ENCODE results near the gene COLQ.

- TF ChIP-seq CTCF (IDR thresholded peaks at IDR 0.05) (no peak), POLR2A (IDR thresholded peaks at IDR 0.05) (no peak)
Measured at GRCh38 chr3:15486979-15487378, 34.5 kb downstream of the COLQ start.

Measured in lower leg skin (tissue), 3 donors.